IMR-90 (cell line): ENCODE data around the gene SNAP25. TPM values are rescaled to one million over a fixed set of nuclear protein-coding genes. Genes with fewer than 3 reads are reported as not detected.

Source experiments
- ATAC-seq: fragments of 200-7000 bp; cut with Tn5 transposase; 2 replicates; pipeline ENCODE4 v1.9.1; 2020; ENCODE audit warnings: low read depth, mild to moderate bottlenecking, moderate library complexity
- BruUV-seq: library from RNA; stranded (reverse); fragments of 400-500 nt; replicated peaks from 2 replicates; lab custom pipeline; 2021; lab: Mats Ljungman, UMichigan
- CTCF ChIA-PET: fragments of 300-600 bp; formaldehyde crosslinking; extraction: SDS; loops from one replicate; lab custom pipeline; 2021; ENCODE audit warnings: antibody characterized with exemption; lab: Yijun Ruan, JAX
- POLR2A ChIA-PET: fragments of 300-600 bp; sonication (Branson Sonifier 250); formaldehyde crosslinking; loops from one replicate; lab custom pipeline; 2022; ENCODE audit warnings: antibody characterized with exemption; ENCODE audit not compliant: unreplicated experiment; lab: Charles Lee
- DNase-seq: peaks from one replicate; pipeline ENCODE4 v3.0.0; 2013
- H2AFZ ChIP-seq: replicated peaks from 2 replicates; pipeline ENCODE3; 2013; ENCODE audit warnings: low read length, mild to moderate bottlenecking; ENCODE audit not compliant: poor library complexity
- H2AK5ac ChIP-seq: 2 replicates; pipeline ENCODE4 v1.6.1; 2013; ENCODE audit warnings: low read depth, low read length, inconsistent platforms
- H2AK9ac ChIP-seq: replicated peaks from 2 replicates; pipeline ENCODE3; 2013; ENCODE audit warnings: mild to moderate bottlenecking, low read depth, low read length, moderate library complexity; ENCODE audit not compliant: poor library complexity
- H2BK120ac ChIP-seq: 2 replicates; pipeline ENCODE4 v1.6.1; 2013; ENCODE audit warnings: low read depth, low read length, inconsistent platforms
- H2BK15ac ChIP-seq: 3 replicates; pipeline ENCODE4 v1.6.1; 2013; ENCODE audit warnings: low read depth, low read length, inconsistent platforms
- H2BK20ac ChIP-seq: 2 replicates; pipeline ENCODE4 v1.6.1; 2013; ENCODE audit warnings: low read depth, mild to moderate bottlenecking, inconsistent platforms, low read length, moderate library complexity
- H2BK5ac ChIP-seq: 2 replicates; pipeline ENCODE4 v1.6.1; 2013; ENCODE audit warnings: mild to moderate bottlenecking, low read depth, low read length, inconsistent platforms; ENCODE audit not compliant: poor library complexity, severe bottlenecking
- H3K14ac ChIP-seq: replicated peaks from 2 replicates; pipeline ENCODE4 v1.6.1; 2013; ENCODE audit warnings: low read depth, low read length, inconsistent platforms
- H3K18ac ChIP-seq: 2 replicates; pipeline ENCODE4 v1.6.1; 2013; ENCODE audit warnings: low read depth, low read length, control low read depth
- H3K23ac ChIP-seq: 2 replicates; pipeline ENCODE4 v1.6.1; 2013; ENCODE audit warnings: low read depth, low read length, inconsistent platforms
- H3K27ac ChIP-seq: 2 replicates; pipeline ENCODE4 v1.5.1; 2013; ENCODE audit warnings: mild to moderate bottlenecking, control low read depth, low read length; ENCODE audit not compliant: insufficient read depth
- H3K27me3 ChIP-seq: 2 replicates; pipeline ENCODE4 v1.6.1; 2013; ENCODE audit warnings: low read length; ENCODE audit not compliant: control insufficient read depth, insufficient read depth
- H3K36me3 ChIP-seq: 2 replicates; pipeline ENCODE4 v1.6.1; 2013; ENCODE audit warnings: low read length, mixed read lengths; ENCODE audit not compliant: control insufficient read depth, insufficient read depth
- H3K4ac ChIP-seq: 2 replicates; pipeline ENCODE4 v1.6.1; 2013; ENCODE audit warnings: low read depth, low read length, inconsistent platforms
- H3K4me1 ChIP-seq: 2 replicates; pipeline ENCODE4 v1.6.1; 2013; ENCODE audit warnings: low read length, mixed read lengths; ENCODE audit not compliant: control insufficient read depth, insufficient read depth
- H3K4me2 ChIP-seq: 2 replicates; pipeline ENCODE4 v1.6.1; 2013; ENCODE audit warnings: low read depth, mild to moderate bottlenecking, control low read depth, low read length, moderate library complexity
- H3K4me3 ChIP-seq: 2 replicates; pipeline ENCODE4 v1.5.1; 2013; ENCODE audit warnings: low read depth, mild to moderate bottlenecking, control low read depth, low read length, moderate library complexity; ENCODE audit not compliant: insufficient read depth
- H3K56ac ChIP-seq: 2 replicates; pipeline ENCODE4 v1.6.1; 2013; ENCODE audit warnings: low read length, inconsistent platforms; ENCODE audit not compliant: insufficient read depth; ENCODE audit errors: extremely low read depth
- H3K79me1 ChIP-seq, 2 experiments: 2 replicates each; pipeline ENCODE4 v1.6.1; 2013; ENCODE audit warnings: low read length in 2 of 2, inconsistent platforms in 1 of 2, low read depth in 1 of 2
- H3K9ac ChIP-seq: 2 replicates; pipeline ENCODE4 v1.6.1; 2013; ENCODE audit warnings: low read depth, low read length, control low read depth
- H3K9me1 ChIP-seq: 2 replicates; pipeline ENCODE4 v1.6.1; 2013; ENCODE audit warnings: low read length, inconsistent platforms; ENCODE audit not compliant: insufficient read depth
- H3K9me3 ChIP-seq: 2 replicates; pipeline ENCODE4 v1.6.1; 2013; ENCODE audit warnings: low read length; ENCODE audit not compliant: control insufficient read depth, insufficient read depth
- H4K20me1 ChIP-seq: 2 replicates; pipeline ENCODE4 v1.6.1; 2013; ENCODE audit warnings: low read length, inconsistent platforms; ENCODE audit not compliant: insufficient read depth
- H4K5ac ChIP-seq: 2 replicates; pipeline ENCODE4 v1.6.1; 2013; ENCODE audit warnings: mild to moderate bottlenecking, low read depth, low read length, control low read depth
- H4K8ac ChIP-seq, 2 experiments: 2 replicates each; pipeline ENCODE4 v1.6.1; 2013; ENCODE audit warnings: low read depth in 2 of 2, low read length in 2 of 2, control low read depth in 1 of 2, inconsistent platforms in 1 of 2
- H4K91ac ChIP-seq: 2 replicates; pipeline ENCODE4 v1.6.1; 2013; ENCODE audit warnings: low read depth, low read length, inconsistent platforms; ENCODE audit not compliant: insufficient read depth
- BHLHE40 ChIP-seq: fragments of 150-350 bp; IDR thresholded peaks from 2 replicates; pipeline ENCODE4 v1.6.1; 2016; ENCODE audit warnings: mild to moderate bottlenecking, low read depth, low read length
- CEBPB ChIP-seq: IDR thresholded peaks from 2 replicates; pipeline ENCODE4 v1.6.1; 2012; ENCODE audit warnings: low read depth, low read length, improper control_type of control experiment
- NFE2L2 ChIP-seq: fragments of 150-350 bp; IDR thresholded peaks from 2 replicates; pipeline ENCODE4 v1.6.1; 2016; ENCODE audit warnings: low read depth, mild to moderate bottlenecking, low read length
- WGBS, 2 experiments: methylation state at CpG; one replicate each; pipeline versions ENCODE4 v1.1.5 to v1.1.7; 2013; ENCODE audit warnings: missing lambda C conversion rate in 2 of 2; ENCODE audit not compliant: insufficient read length in 1 of 2; ENCODE audit errors: extremely low coverage in 2 of 2; 5-methylcytosine and 5-hydroxymethylcytosine counted together
- dilution Hi-C: fragments of 300-500 bp; cut with HindIII; formaldehyde crosslinking; loops from one replicate; pipeline ENCODE4 v1.14.3; 2018; ENCODE audit warnings: low sequenced_read_pairs; ENCODE audit not compliant: unreplicated experiment
- in situ Hi-C: fragments of 300-500 bp; cut with MboI; formaldehyde crosslinking; loops from 3 replicates; pipeline ENCODE4 v1.14.3; 2019; ENCODE audit warnings: low sequenced_read_pairs, inconsistent platforms, mixed read lengths
- intact Hi-C: fragments of 100-400 bp; cut with micrococcal nuclease; formaldehyde crosslinking; loops from 2 replicates; pipeline ENCODE4 v1.10.0; 2022
- polyA plus RNA-seq, 3 experiments: library from polyadenylated mRNA; depleted of rRNA; stranded (reverse); fragments of >200 nt; gene quantifications; 2 replicates each; pipeline ENCODE4 v1.2.3, GENCODE V29; 2012; ENCODE audit warnings: low replicate concordance in 1 of 3
- total RNA-seq: library from RNA; depleted of rRNA; stranded (reverse); fragments of >200 nt; gene quantifications from 2 replicates; pipeline ENCODE4 v1.2.3, GENCODE V29; 2012
- TF ChIP-seq, protein P1 (sequence below): fragments of 150-350 bp; IDR thresholded peaks from 2 replicates; pipeline ENCODE4 v1.6.1; 2017; ENCODE audit warnings: mild to moderate bottlenecking, antibody characterized with exemption, low read length, low read depth

The SNAP25 gene
- total and polyA plus RNA-seq, 2 of the 4 experiments (the other 2 are of a cell fraction) = 1.1 to 2.8 TPM

DNA sequence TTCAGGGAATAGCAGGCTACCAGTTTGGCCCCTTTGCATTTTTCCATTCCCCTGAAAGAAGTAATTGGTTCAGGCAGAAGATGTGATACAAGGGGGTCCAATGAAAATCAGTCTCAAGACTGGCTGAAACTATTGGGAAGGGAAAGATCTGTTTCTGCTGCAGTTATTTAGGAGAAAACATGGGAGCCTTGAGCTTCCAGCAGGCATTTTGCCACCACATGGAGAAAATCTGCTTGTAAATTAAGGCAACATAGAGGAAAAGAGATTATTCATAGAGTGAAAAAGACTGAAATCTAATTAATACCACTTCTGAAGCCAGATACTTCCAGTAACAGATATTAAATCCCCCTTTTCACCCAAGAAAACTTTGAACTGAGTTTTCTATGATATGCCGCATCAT lies 44.2 kb upstream of the SNAP25 start:
- Histone ChIP-seq H4K8ac (no peak overlapping the region), H3K23ac (no peak overlapping the region), H2BK15ac (no peak overlapping the region), H4K91ac (no peak overlapping the region), H3K9me1 (peaks cover 5% of the 10 kb centered on the region; the same call in 1 of the 2 replicates), H2AK9ac (no peak overlapping the region), H2BK5ac (no peak overlapping the region), H3K27me3 (peaks cover 3% of the 10 kb centered on the region; the same call in 1 of the 2 replicates), H3K14ac (no peak overlapping the region), H3K36me3 (no peaks in the 10 kb centered on the region), H3K4me2 (no peak overlapping the region), H2AFZ (no peak overlapping the region), H3K79me1 (no peaks in the 10 kb centered on the region), H4K20me1 (peaks cover 3% of the 10 kb centered on the region; the same call in 1 of the 2 replicates), H3K18ac (no peak overlapping the region), H3K9ac (no peak overlapping the region), H4K5ac (no peak overlapping the region), H3K4me3 (no peak overlapping the region), H3K9me3 (no peaks in the 10 kb centered on the region), H2BK120ac (no peak overlapping the region), H3K27ac (no peak overlapping the region), H3K4me1 (peaks cover 4% of the 10 kb centered on the region), H2BK20ac (no peak overlapping the region), H2AK5ac (no peak overlapping the region), H3K56ac (no peak overlapping the region), H3K4ac (no peak overlapping the region)
- in situ Hi-C loops = no loop called here
- ATAC-seq = no peak
- POLR2A ChIA-PET = interaction anchor here (0.6 kb wide), 1 partner anchor 250 kb away, joined by 3 read pairs; no protein-coding TSS in a partner anchor
- CTCF ChIA-PET = no interaction called here
- no TSS peak for BruUV-seq
- no peak for TF ChIP-seq BHLHE40
- no peak for TF ChIP-seq CEBPB
- TF ChIP-seq, protein P1, sequence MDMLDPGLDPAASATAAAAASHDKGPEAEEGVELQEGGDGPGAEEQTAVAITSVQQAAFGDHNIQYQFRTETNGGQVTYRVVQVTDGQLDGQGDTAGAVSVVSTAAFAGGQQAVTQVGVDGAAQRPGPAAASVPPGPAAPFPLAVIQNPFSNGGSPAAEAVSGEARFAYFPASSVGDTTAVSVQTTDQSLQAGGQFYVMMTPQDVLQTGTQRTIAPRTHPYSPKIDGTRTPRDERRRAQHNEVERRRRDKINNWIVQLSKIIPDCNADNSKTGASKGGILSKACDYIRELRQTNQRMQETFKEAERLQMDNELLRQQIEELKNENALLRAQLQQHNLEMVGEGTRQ = no peak
- no peak for TF ChIP-seq NFE2L2
- dilution Hi-C loops = no loop called here
- intact Hi-C loops = no loop called here
- DNase-seq = no peak
- no CpG with 5 or more reads among the region's 1 CpG for WGBS, 2 experiments
